ENCODE data around the gene FOXL2.

- TF ChIP-seq ZFP30 (CRISPR knock-in tag; IDR thresholded peaks at IDR 0.05) = no peak
- TF ChIP-seq, protein P1, sequence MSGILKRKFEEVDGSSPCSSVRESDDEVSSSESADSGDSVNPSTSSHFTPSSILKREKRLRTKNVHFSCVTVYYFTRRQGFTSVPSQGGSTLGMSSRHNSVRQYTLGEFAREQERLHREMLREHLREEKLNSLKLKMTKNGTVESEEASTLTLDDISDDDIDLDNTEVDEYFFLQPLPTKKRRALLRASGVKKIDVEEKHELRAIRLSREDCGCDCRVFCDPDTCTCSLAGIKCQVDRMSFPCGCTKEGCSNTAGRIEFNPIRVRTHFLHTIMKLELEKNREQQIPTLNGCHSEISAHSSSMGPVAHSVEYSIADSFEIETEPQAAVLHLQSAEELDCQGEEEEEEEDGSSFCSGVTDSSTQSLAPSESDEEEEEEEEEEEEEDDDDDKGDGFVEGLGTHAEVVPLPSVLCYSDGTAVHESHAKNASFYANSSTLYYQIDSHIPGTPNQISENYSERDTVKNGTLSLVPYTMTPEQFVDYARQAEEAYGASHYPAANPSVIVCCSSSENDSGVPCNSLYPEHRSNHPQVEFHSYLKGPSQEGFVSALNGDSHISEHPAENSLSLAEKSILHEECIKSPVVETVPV (CRISPR knock-in tag; IDR thresholded peaks at IDR 0.05) = no peak
- TF ChIP-seq, protein P2, sequence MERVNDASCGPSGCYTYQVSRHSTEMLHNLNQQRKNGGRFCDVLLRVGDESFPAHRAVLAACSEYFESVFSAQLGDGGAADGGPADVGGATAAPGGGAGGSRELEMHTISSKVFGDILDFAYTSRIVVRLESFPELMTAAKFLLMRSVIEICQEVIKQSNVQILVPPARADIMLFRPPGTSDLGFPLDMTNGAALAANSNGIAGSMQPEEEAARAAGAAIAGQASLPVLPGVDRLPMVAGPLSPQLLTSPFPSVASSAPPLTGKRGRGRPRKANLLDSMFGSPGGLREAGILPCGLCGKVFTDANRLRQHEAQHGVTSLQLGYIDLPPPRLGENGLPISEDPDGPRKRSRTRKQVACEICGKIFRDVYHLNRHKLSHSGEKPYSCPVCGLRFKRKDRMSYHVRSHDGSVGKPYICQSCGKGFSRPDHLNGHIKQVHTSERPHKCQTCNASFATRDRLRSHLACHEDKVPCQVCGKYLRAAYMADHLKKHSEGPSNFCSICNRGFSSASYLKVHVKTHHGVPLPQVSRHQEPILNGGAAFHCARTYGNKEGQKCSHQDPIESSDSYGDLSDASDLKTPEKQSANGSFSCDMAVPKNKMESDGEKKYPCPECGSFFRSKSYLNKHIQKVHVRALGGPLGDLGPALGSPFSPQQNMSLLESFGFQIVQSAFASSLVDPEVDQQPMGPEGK (CRISPR knock-in tag; IDR thresholded peaks at IDR 0.05; ENCODE audit: borderline replicate concordance) = no peak
- no peak for TF ChIP-seq ZFP3 (CRISPR knock-in tag; IDR thresholded peaks at IDR 0.05)
These were observed 9.9 kb downstream of the FOXL2 start for GRCh38 chr3:138936741-138937689.
